ENCODE results near the gene C13orf46. TPM values are rescaled to one million over a fixed set of nuclear protein-coding genes. Genes with fewer than 3 reads are reported as not detected.

Gene C13orf46
- polyA plus RNA-seq, 2 donors, result 0.04 to 0.26 TPM

- 92% methylated on average over 46 of the region's 46 CpGs for WGBS, 2 donors
- H3K36me3 ChIP-seq (ENCODE audit: control insufficient read depth in 2 of 2, insufficient read depth in 2 of 2, low read length in 1 of 2), result peaks cover 0 to 5% of the 10 kb centered on the region in 2 donors
- H3K4me3 ChIP-seq (ENCODE audit: low read depth in 1 of 2, low read length in 2 of 2), result no peak overlapping the region
- no peaks in the 10 kb centered on the region for H3K27me3 ChIP-seq (ENCODE audit: control insufficient read depth in 1 of 2, insufficient read depth in 2 of 2, low read length in 2 of 2)
- H3K9me3 ChIP-seq (ENCODE audit: control insufficient read depth in 2 of 2, insufficient read depth in 1 of 2, low read depth in 1 of 2, low read length in 1 of 2), result no peaks in the 10 kb centered on the region
- H3K27ac ChIP-seq (ENCODE audit: low read depth in 2 of 2, low read length in 1 of 2), result no peak overlapping the region
- H3K4me1 ChIP-seq (ENCODE audit: control insufficient read depth in 2 of 2, insufficient read depth in 2 of 2, low read length in 1 of 2), result peaks cover 0 to 2% of the 10 kb centered on the region in 2 donors
Observed at GRCh38 chr13:114001331-114002008, 27.6 kb upstream of the C13orf46 start.

GRCh38 chr13:114000151-114001040, 26.5 kb upstream of the C13orf46 start:
- Histone ChIP-seq H3K27ac (ENCODE audit: low read depth in 2 of 2, low read length in 1 of 2) (no peak overlapping the region), H3K36me3 (ENCODE audit: control insufficient read depth in 2 of 2, insufficient read depth in 2 of 2, low read length in 1 of 2) (peaks cover 0 to 5% of the 10 kb centered on the region in 2 donors), H3K9me3 (ENCODE audit: control insufficient read depth in 2 of 2, insufficient read depth in 1 of 2, low read depth in 1 of 2, low read length in 1 of 2) (no peaks in the 10 kb centered on the region), H3K4me1 (ENCODE audit: control insufficient read depth in 2 of 2, insufficient read depth in 2 of 2, low read length in 1 of 2) (peaks cover 0 to 2% of the 10 kb centered on the region in 2 donors), H3K27me3 (ENCODE audit: control insufficient read depth in 1 of 2, insufficient read depth in 2 of 2, low read length in 2 of 2) (no peaks in the 10 kb centered on the region), H3K4me3 (ENCODE audit: low read depth in 1 of 2, low read length in 2 of 2) (no peak overlapping the region)
- 92 to 94% methylated on average over 26 of the region's 26 CpGs for WGBS, 2 donors

- peaks cover 0 to 5% of the 10 kb centered on the region in 2 donors for H3K36me3 ChIP-seq (ENCODE audit: control insufficient read depth in 2 of 2, insufficient read depth in 2 of 2, low read length in 1 of 2)
- no peaks in the 10 kb centered on the region for H3K27me3 ChIP-seq (ENCODE audit: control insufficient read depth in 1 of 2, insufficient read depth in 2 of 2, low read length in 2 of 2)
- 77 to 78% methylated on average over 10 of the region's 10 CpGs for WGBS, 2 donors
- no peaks in the 10 kb centered on the region for H3K9me3 ChIP-seq (ENCODE audit: control insufficient read depth in 2 of 2, insufficient read depth in 1 of 2, low read depth in 1 of 2, low read length in 1 of 2)
- H3K27ac ChIP-seq (ENCODE audit: low read depth in 2 of 2, low read length in 1 of 2), result no peak overlapping the region
- H3K4me1 ChIP-seq (ENCODE audit: control insufficient read depth in 2 of 2, insufficient read depth in 2 of 2, low read length in 1 of 2), result peaks cover 0 to 2% of the 10 kb centered on the region in 2 donors
- no peak overlapping the region for H3K4me3 ChIP-seq (ENCODE audit: low read depth in 1 of 2, low read length in 2 of 2)
Observed at GRCh38 chr13:113999618-113999910, 25.7 kb upstream of the C13orf46 start.

- 76 to 82% methylated on average over 41 to 42 of the region's 42 CpGs for WGBS, 2 donors
- peaks cover 0 to 2% of the 10 kb centered on the region in 2 donors for H3K4me1 ChIP-seq (ENCODE audit: control insufficient read depth in 2 of 2, insufficient read depth in 2 of 2, low read length in 1 of 2)
- no peak overlapping the region for H3K4me3 ChIP-seq (ENCODE audit: low read depth in 1 of 2, low read length in 2 of 2)
- H3K27ac ChIP-seq (ENCODE audit: low read depth in 2 of 2, low read length in 1 of 2), result no peak overlapping the region
- H3K9me3 ChIP-seq (ENCODE audit: control insufficient read depth in 2 of 2, insufficient read depth in 1 of 2, low read depth in 1 of 2, low read length in 1 of 2), result no peaks in the 10 kb centered on the region
- H3K36me3 ChIP-seq (ENCODE audit: control insufficient read depth in 2 of 2, insufficient read depth in 2 of 2, low read length in 1 of 2), result peaks cover 0 to 5% of the 10 kb centered on the region in 2 donors
- no peaks in the 10 kb centered on the region for H3K27me3 ChIP-seq (ENCODE audit: control insufficient read depth in 1 of 2, insufficient read depth in 2 of 2, low read length in 2 of 2)
Observed at GRCh38 chr13:113998781-113999617, 25.1 kb upstream of the C13orf46 start.

- 64 to 67% methylated on average over 29 of the region's 29 CpGs for WGBS, 2 donors
- Histone ChIP-seq H3K27me3 (ENCODE audit: control insufficient read depth in 1 of 2, insufficient read depth in 2 of 2, low read length in 2 of 2) (no peaks in the 10 kb centered on the region), H3K4me3 (ENCODE audit: low read depth in 1 of 2, low read length in 2 of 2) (no peak overlapping the region), H3K9me3 (ENCODE audit: control insufficient read depth in 2 of 2, insufficient read depth in 1 of 2, low read depth in 1 of 2, low read length in 1 of 2) (no peaks in the 10 kb centered on the region), H3K36me3 (ENCODE audit: control insufficient read depth in 2 of 2, insufficient read depth in 2 of 2, low read length in 1 of 2) (peaks cover 0 to 5% of the 10 kb centered on the region in 2 donors), H3K27ac (ENCODE audit: low read depth in 2 of 2, low read length in 1 of 2) (no peak overlapping the region), H3K4me1 (ENCODE audit: control insufficient read depth in 2 of 2, insufficient read depth in 2 of 2, low read length in 1 of 2) (peaks cover 0 to 2% of the 10 kb centered on the region in 2 donors)
Observed at GRCh38 chr13:113997845-113998751, 24.2 kb upstream of the C13orf46 start.

GRCh38 chr13:113996912-113997745, 23.3 kb upstream of the C13orf46 start:
- Histone ChIP-seq H3K36me3 (ENCODE audit: control insufficient read depth in 2 of 2, insufficient read depth in 2 of 2, low read length in 1 of 2) (no peaks in the 10 kb centered on the region), H3K27ac (ENCODE audit: low read depth in 2 of 2, low read length in 1 of 2) (no peak overlapping the region)
- 86 to 88% methylated on average over 12 to 13 of the region's 13 CpGs for WGBS, 2 donors

GRCh38 chr13:113996081-113996911, 22.4 kb upstream of the C13orf46 start:
- Histone ChIP-seq H3K4me1 (ENCODE audit: control insufficient read depth in 2 of 2, insufficient read depth in 2 of 2, low read length in 1 of 2) (no peaks in the 10 kb centered on the region), H3K27me3 (ENCODE audit: control insufficient read depth in 1 of 2, insufficient read depth in 2 of 2, low read length in 2 of 2) (no peaks in the 10 kb centered on the region), H3K27ac (ENCODE audit: low read depth in 2 of 2, low read length in 1 of 2) (no peak overlapping the region), H3K4me3 (ENCODE audit: low read depth in 1 of 2, low read length in 2 of 2) (no peak overlapping the region), H3K9me3 (ENCODE audit: control insufficient read depth in 2 of 2, insufficient read depth in 1 of 2, low read depth in 1 of 2, low read length in 1 of 2) (no peaks in the 10 kb centered on the region), H3K36me3 (ENCODE audit: control insufficient read depth in 2 of 2, insufficient read depth in 2 of 2, low read length in 1 of 2) (peaks cover 0 to 4% of the 10 kb centered on the region in 2 donors)
- 92 to 96% methylated on average over 29 to 38 of the region's 38 CpGs for WGBS, 2 donors

More at GRCh38 chr13:113996912-113997745, 23.3 kb upstream of the C13orf46 start:
- Histone ChIP-seq H3K4me1 (ENCODE audit: control insufficient read depth in 2 of 2, insufficient read depth in 2 of 2, low read length in 1 of 2) (no peaks in the 10 kb centered on the region), H3K9me3 (ENCODE audit: control insufficient read depth in 2 of 2, insufficient read depth in 1 of 2, low read depth in 1 of 2, low read length in 1 of 2) (no peaks in the 10 kb centered on the region), H3K4me3 (ENCODE audit: low read depth in 1 of 2, low read length in 2 of 2) (no peak overlapping the region), H3K27me3 (ENCODE audit: control insufficient read depth in 1 of 2, insufficient read depth in 2 of 2, low read length in 2 of 2) (no peaks in the 10 kb centered on the region)

Measured in esophagus (tissue), 2 donors.